OCI-LY7 (cell line): ENCODE measurements around the gene SRRM2. TPM values are rescaled to one million over a fixed set of nuclear protein-coding genes. Genes with fewer than 3 reads are reported as not detected.

ENCODE experiments used
- BruUV-seq: library from RNA; stranded (reverse); fragments of 400-500 nt; replicated peaks from 2 replicates; lab custom pipeline; 2021; lab: Mats Ljungman, UMichigan
- CTCF ChIA-PET: fragments of 300-600 bp; sonication (Branson Sonifier 250); formaldehyde crosslinking; loops from one replicate; lab custom pipeline; 2022; ENCODE audit warnings: antibody characterized with exemption; ENCODE audit not compliant: unreplicated experiment; lab: Charles Lee
- POLR2A ChIA-PET: fragments of 300-600 bp; sonication (Branson Sonifier 250); formaldehyde crosslinking; loops from one replicate; lab custom pipeline; 2022; ENCODE audit warnings: antibody characterized with exemption; lab: Charles Lee
- DNase-seq: peaks from one replicate; pipeline ENCODE4 v3.0.0-alpha.2; 2015; ENCODE audit warnings: low spot score
- H2AFZ ChIP-seq: fragments of 200-600 bp; sonication (generic), shearing (Covaris generic); 2 replicates; pipeline ENCODE4 v1.6.1; 2014; ENCODE audit warnings: mild to moderate bottlenecking, antibody characterized with exemption, low read length, moderate library complexity
- H3K27ac ChIP-seq: fragments of 200-600 bp; sonication (generic); 2 replicates; pipeline ENCODE4 v1.5.1; 2014; ENCODE audit warnings: mixed run types, low read depth, mild to moderate bottlenecking, moderate library complexity, low read length, inconsistent platforms; ENCODE audit not compliant: poor library complexity, severe bottlenecking
- H3K36me3 ChIP-seq: fragments of 200-600 bp; sonication (generic); 2 replicates; pipeline ENCODE4 v1.6.1; 2014; ENCODE audit warnings: mild to moderate bottlenecking, antibody characterized with exemption, low read length, moderate library complexity, mixed read lengths; ENCODE audit not compliant: insufficient read depth
- H3K4me1 ChIP-seq: fragments of 200-600 bp; sonication (generic); 2 replicates; pipeline ENCODE4 v1.5.1; 2014; ENCODE audit warnings: mild to moderate bottlenecking, low read length; ENCODE audit not compliant: insufficient read depth, poor library complexity, severe bottlenecking
- H3K4me2 ChIP-seq: fragments of 200-600 bp; sonication (generic); 2 replicates; pipeline ENCODE4 v1.6.1; 2014; ENCODE audit warnings: mild to moderate bottlenecking, low read length
- H3K4me3 ChIP-seq: fragments of 200-600 bp; sonication (generic); 2 replicates; pipeline ENCODE4 v1.5.1; 2014; ENCODE audit warnings: mild to moderate bottlenecking, low read depth, low read length; ENCODE audit not compliant: poor library complexity, severe bottlenecking
- H3K79me2 ChIP-seq: fragments of 200-600 bp; sonication (generic); 2 replicates; pipeline ENCODE4 v1.6.1; 2016; ENCODE audit warnings: low read depth, mild to moderate bottlenecking, low read length, moderate library complexity, mixed read lengths; ENCODE audit not compliant: insufficient read depth
- H3K9me2 ChIP-seq: fragments of 200-600 bp; sonication (generic); 2 replicates; pipeline ENCODE4 v1.6.1; 2016; ENCODE audit warnings: mild to moderate bottlenecking, low read length, mixed read lengths; ENCODE audit not compliant: insufficient read depth
- H3K9me3 ChIP-seq: fragments of 200-600 bp; sonication (generic); 2 replicates; pipeline ENCODE4 v1.6.1; 2014; ENCODE audit warnings: mild to moderate bottlenecking, mixed run types, low read length, mixed read lengths
- H4K20me1 ChIP-seq: fragments of 200-600 bp; sonication (generic); 2 replicates; pipeline ENCODE4 v1.6.1; 2014; ENCODE audit warnings: mild to moderate bottlenecking, antibody characterized with exemption, low read length, moderate library complexity, mixed read lengths; ENCODE audit not compliant: insufficient read depth
- CTCF ChIP-seq: fragments of 200-600 bp; sonication (generic); conservative IDR thresholded peaks from 2 replicates; pipeline ENCODE4 v1.5.1; 2014; ENCODE audit warnings: mild to moderate bottlenecking, antibody characterized with exemption, low read length, moderate library complexity, mixed read lengths
- EZH2phosphoT487 ChIP-seq: fragments of 200-600 bp; sonication (generic); IDR thresholded peaks from 2 replicates; pipeline ENCODE4 v1.6.1; 2018; ENCODE audit warnings: low read depth, borderline replicate concordance, mild to moderate bottlenecking, mixed run types, antibody characterized with exemption, low read length, moderate library complexity, mixed read lengths
- intact Hi-C: fragments of 100-400 bp; cut with micrococcal nuclease; formaldehyde crosslinking; loops from one replicate; pipeline ENCODE4 v1.10.0; 2022; ENCODE audit not compliant: unreplicated experiment
- total RNA-seq, 2 experiments: library from RNA; depleted of rRNA in 1 of 2; stranded (reverse); fragments of >200 nt in 1 of 2; shearing (Covaris generic) in 1 of 2; gene quantifications; 2 replicates each; pipeline ENCODE4 v1.2.3, GENCODE V29; 2014 to 2022

SRRM2 gene
- total RNA-seq, 2 experiments from 2014 or later = 208 to 819 TPM

GRCh38 chr16:2818272-2818876 lies 65.9 kb downstream of the SRRM2 start:
- no peak for DNase-seq
- Histone ChIP-seq H3K9me2 (no peaks in the 10 kb centered on the region), H3K4me1 (peaks cover 18% of the 10 kb centered on the region), H3K27ac (peak overlapping the region; percentile 54), H3K79me2 (peaks cover 10% of the 10 kb centered on the region; the same call in 1 of the 2 replicates), H3K36me3 (no peaks in the 10 kb centered on the region), H3K4me2 (peak overlapping the region; percentile 71), H3K9me3 (no peaks in the 10 kb centered on the region), H4K20me1 (no peaks in the 10 kb centered on the region), H3K4me3 (peak overlapping the region; percentile 86), H2AFZ (no peak overlapping the region)
- no TSS peak for BruUV-seq
- ChIA-PET CTCF (no interaction called here), POLR2A (no interaction called here)
- no peak for TF ChIP-seq EZH2phosphoT487
- TF ChIP-seq CTCF = no peak
- intact Hi-C loops = no loop called here

- Histone ChIP-seq H2AFZ (no peak overlapping the region), H4K20me1 (no peaks in the 10 kb centered on the region), H3K9me2 (no peaks in the 10 kb centered on the region), H3K36me3 (no peaks in the 10 kb centered on the region), H3K4me3 (no peak overlapping the region), H3K4me2 (no peak overlapping the region), H3K9me3 (no peaks in the 10 kb centered on the region), H3K27ac (no peak overlapping the region), H3K79me2 (peaks cover 10% of the 10 kb centered on the region; the same call in 1 of the 2 replicates), H3K4me1 (peaks cover 18% of the 10 kb centered on the region)
- POLR2A ChIA-PET = no interaction called here
- intact Hi-C loops = no loop called here
- DNase-seq = no peak
- BruUV-seq = no TSS peak
- CTCF ChIA-PET = no interaction called here
- TF ChIP-seq CTCF (no peak), EZH2phosphoT487 (no peak)
Measured at GRCh38 chr16:2819179-2819938, 66.9 kb downstream of the SRRM2 start.
